PC-3 (cell line): Measurements from ENCODE around the gene DNAI4. TPM values are rescaled to one million over a fixed set of nuclear protein-coding genes. Genes with fewer than 3 reads are reported as not detected.
A peak's percentile ranks its signal among the peaks of the same experiment; 100 is the strongest.

Source experiments
- ATAC-seq: fragments of 200-7000 bp; cut with Tn5 transposase; 2 replicates; pipeline ENCODE4 v1.9.1; 2020; ENCODE audit warnings: mild to moderate bottlenecking, moderate library complexity
- BruUV-seq: library from RNA; stranded (reverse); fragments of 400-500 nt; replicated peaks from 2 replicates; lab custom pipeline; 2021; lab: Mats Ljungman, UMichigan
- CTCF ChIA-PET: fragments of 300-600 bp; sonication (Branson Sonifier 250); formaldehyde crosslinking; loops from one replicate; lab custom pipeline; 2022; ENCODE audit warnings: antibody characterized with exemption; lab: Charles Lee
- POLR2A ChIA-PET: fragments of 300-600 bp; sonication (Branson Sonifier 250); formaldehyde crosslinking; loops from one replicate; lab custom pipeline; 2022; ENCODE audit warnings: antibody characterized with exemption; ENCODE audit not compliant: unreplicated experiment; lab: Charles Lee
- DNase-seq: peaks from one replicate; pipeline ENCODE4 v3.0.0-alpha.2; 2015
- H2AFZ ChIP-seq: fragments of 300-600 bp; sonication (generic); 2 replicates; pipeline ENCODE4 v1.6.0; 2016; ENCODE audit warnings: antibody characterized with exemption, low read length
- H3F3A ChIP-seq: fragments of 300-600 bp; sonication (generic); one replicate; pipeline ENCODE4 v1.6.0; 2017; ENCODE audit warnings: antibody characterized with exemption, low read length, control low read depth, mild to moderate bottlenecking; ENCODE audit not compliant: unreplicated experiment
- H3K27ac ChIP-seq: fragments of 300-600 bp; sonication (generic); 2 replicates; pipeline ENCODE4 v1.5.1; 2016; ENCODE audit warnings: mild to moderate bottlenecking, low read length
- H3K27me3 ChIP-seq: fragments of 300-600 bp; sonication (generic); 2 replicates; pipeline ENCODE4 v1.6.1; 2016; ENCODE audit warnings: low read length, mixed read lengths
- H3K36me3 ChIP-seq: fragments of 300-600 bp; sonication (generic); 2 replicates; pipeline ENCODE4 v1.6.1; 2016; ENCODE audit warnings: low read depth, mixed run types, low read length, mixed read lengths
- H3K4me1 ChIP-seq: fragments of 300-600 bp; sonication (generic); 2 replicates; pipeline ENCODE4 v1.5.1; 2016; ENCODE audit warnings: low read length; ENCODE audit not compliant: insufficient read depth
- H3K4me2 ChIP-seq: fragments of 300-600 bp; sonication (generic); 2 replicates; pipeline ENCODE4 v1.6.0; 2016; ENCODE audit warnings: low read length
- H3K4me3 ChIP-seq: fragments of 300-600 bp; sonication (generic); 2 replicates; pipeline ENCODE4 v1.5.1; 2016; ENCODE audit warnings: mild to moderate bottlenecking, low read length, mixed read lengths
- H3K79me2 ChIP-seq: fragments of 300-600 bp; sonication (generic); 2 replicates; pipeline ENCODE4 v1.6.1; 2017; ENCODE audit warnings: low read length, mixed read lengths
- H3K9ac ChIP-seq: fragments of 300-600 bp; sonication (generic); 2 replicates; pipeline ENCODE4 v1.6.0; 2016; ENCODE audit warnings: mild to moderate bottlenecking, low read length
- H3K9me2 ChIP-seq: fragments of 300-600 bp; sonication (generic); replicated peaks from 2 replicates; pipeline ENCODE4 v1.6.1; 2016; ENCODE audit warnings: mixed run types, low read length, mixed read lengths
- H3K9me3 ChIP-seq: fragments of 300-600 bp; sonication (generic); 2 replicates; pipeline ENCODE4 v1.6.1; 2016; ENCODE audit warnings: low read length, mixed read lengths
- H4K20me1 ChIP-seq: fragments of 300-600 bp; sonication (generic); 2 replicates; pipeline ENCODE4 v1.6.1; 2016; ENCODE audit warnings: low read length, mixed read lengths
- CTCF ChIP-seq: fragments of 300-600 bp; sonication (generic); conservative IDR thresholded peaks from 2 replicates; pipeline ENCODE4 v1.5.1; 2017; ENCODE audit warnings: antibody characterized with exemption, low read depth, mild to moderate bottlenecking, low read length
- EZH2 ChIP-seq: fragments of 300-600 bp; sonication (generic); IDR thresholded peaks from one replicate; pipeline ENCODE4 v1.6.1; 2017; ENCODE audit warnings: antibody characterized with exemption, mild to moderate bottlenecking, low read length; ENCODE audit not compliant: unreplicated experiment
- EZH2phosphoT487 ChIP-seq: fragments of 300-600 bp; sonication (generic); IDR thresholded peaks from 2 replicates; pipeline ENCODE4 v1.6.1; 2018; ENCODE audit warnings: mild to moderate bottlenecking, antibody characterized with exemption, low read length, borderline replicate concordance
- intact Hi-C: fragments of 100-400 bp; cut with micrococcal nuclease; formaldehyde crosslinking; loops from 2 replicates; pipeline ENCODE4 v1.9.0; 2023
- total RNA-seq: library from RNA; depleted of rRNA; stranded (reverse); fragments of >200 nt; gene quantifications from 2 replicates; pipeline ENCODE4 v1.2.3, GENCODE V29; 2014

DNAI4 gene
- total RNA-seq, 1 experiment from 2014 or later: 1.6 TPM

- no peaks in the 10 kb centered on the region for H3K36me3 ChIP-seq
- DNase-seq (peak; percentile 22), ATAC-seq (no peak)
- no peak overlapping the region for H3K27ac ChIP-seq
- ChIA-PET POLR2A (no interaction called here), CTCF (no interaction called here)
- H3K4me2 ChIP-seq: peak overlapping the region; percentile 97
- intact Hi-C loops: no loop called here
- H2AFZ ChIP-seq: peak overlapping the region; percentile 84
- peaks cover 72% of the 10 kb centered on the region for H3K79me2 ChIP-seq
- TF ChIP-seq CTCF: no peak
- TF ChIP-seq EZH2: no peak
- TF ChIP-seq EZH2phosphoT487: no peak
- peaks cover 12% of the 10 kb centered on the region; the same call in 1 of the 2 replicates for H4K20me1 ChIP-seq
- no peaks in the 10 kb centered on the region for H3K27me3 ChIP-seq
- no peaks in the 10 kb centered on the region for H3F3A ChIP-seq
- H3K9me3 ChIP-seq: no peaks in the 10 kb centered on the region
- peak overlapping the region; percentile 88 for H3K4me3 ChIP-seq
- H3K4me1 ChIP-seq: peaks cover 39% of the 10 kb centered on the region
- BruUV-seq: no TSS peak
- peak overlapping the region; percentile 86; the same call in 1 of the 2 replicates for H3K9ac ChIP-seq
- H3K9me2 ChIP-seq: no peaks in the 10 kb centered on the region
Observed at GRCh38 chr1:66929146-66929688, 4.6 kb upstream of the DNAI4 start.

- Histone ChIP-seq H3K4me1 (peaks cover 33% of the 10 kb centered on the region), H3K9me2 (no peaks in the 10 kb centered on the region), H4K20me1 (peaks cover 5% of the 10 kb centered on the region; the same call in 1 of the 2 replicates), H3K27ac (no peak overlapping the region), H3K4me3 (no peak overlapping the region; the same call in 1 of the 2 replicates), H2AFZ (no peak overlapping the region), H3K27me3 (no peaks in the 10 kb centered on the region), H3F3A (no peaks in the 10 kb centered on the region), H3K9ac (no peak overlapping the region), H3K9me3 (no peaks in the 10 kb centered on the region), H3K4me2 (peak overlapping the region; percentile 96), H3K79me2 (peaks cover 71% of the 10 kb centered on the region), H3K36me3 (no peaks in the 10 kb centered on the region)
- POLR2A ChIA-PET: no interaction called here
- CTCF ChIA-PET: no interaction called here
- no peak for TF ChIP-seq EZH2
- no peak for TF ChIP-seq EZH2phosphoT487
- no peak for TF ChIP-seq CTCF
- DNase-seq (no peak), ATAC-seq (no peak)
- no TSS peak for BruUV-seq
- intact Hi-C loops: no loop called here
Observed at GRCh38 chr1:66927528-66927927, 2.9 kb upstream of the DNAI4 start.

GRCh38 chr1:66925944-66926343, 1.3 kb upstream of the DNAI4 start:
- Histone ChIP-seq H3K9ac (peak overlapping the region; percentile 70), H3K27ac (0 out of 2 replicates have a peak overlapping the region, but pooled peaks have one; percentile 58), H3K4me2 (peak overlapping the region; percentile 96), H2AFZ (peak overlapping the region; percentile 82), H3K9me2 (no peaks in the 10 kb centered on the region), H3F3A (no peaks in the 10 kb centered on the region), H3K79me2 (peaks cover 55% of the 10 kb centered on the region), H3K4me3 (peak overlapping the region; percentile 75), H3K36me3 (no peaks in the 10 kb centered on the region), H3K27me3 (no peaks in the 10 kb centered on the region), H4K20me1 (no peaks in the 10 kb centered on the region), H3K4me1 (peaks cover 29% of the 10 kb centered on the region), H3K9me3 (no peaks in the 10 kb centered on the region)
- TF ChIP-seq CTCF: no peak
- no peak for TF ChIP-seq EZH2phosphoT487
- no peak for TF ChIP-seq EZH2
- CTCF ChIA-PET: no interaction called here
- DNase-seq (no peak), ATAC-seq (no peak)
- intact Hi-C loops: no loop called here
- POLR2A ChIA-PET: no interaction called here
- BruUV-seq: no TSS peak
